Ovary (tissue), 9 donors: Measurements from ENCODE around the gene WNT3. TPM values are rescaled to one million over a fixed set of nuclear protein-coding genes. Genes with fewer than 3 reads are reported as not detected.

Experiments used
- DNase-seq, 5 donors: peaks; one replicate each; pipeline ENCODE4 v3.0.0-alpha.2; 2019 to 2020
- H3K27ac ChIP-seq, 2 donors: fragments of 200-600 bp; one replicate each; pipeline versions ENCODE4 v1.5.1 to v1.8.0; 2019 to 2022
- H3K27me3 ChIP-seq: fragments of 200-600 bp; one replicate; pipeline ENCODE4 v1.8.0; 2022
- H3K36me3 ChIP-seq: fragments of 200-600 bp; sonication (generic); one replicate; pipeline ENCODE4 v1.5.1; 2019
- H3K4me1 ChIP-seq: one replicate; pipeline ENCODE4 v1.8.1; 2013; ENCODE audit warnings: mild to moderate bottlenecking, moderate library complexity; ENCODE audit not compliant: insufficient read depth
- H3K4me3 ChIP-seq: fragments of 200-600 bp; sonication (generic); one replicate; pipeline ENCODE4 v1.5.1; 2017
- H3K9me3 ChIP-seq, 2 donors: fragments of 200-600 bp in 1 of 2; sonication (generic) in 1 of 2; one replicate each; pipeline versions ENCODE4 v1.5.1 to v1.8.1; 2013 to 2019; ENCODE audit warnings: mild to moderate bottlenecking in 1 of 2, moderate library complexity in 1 of 2
- EP300 ChIP-seq: sonication (generic); formaldehyde crosslinking; IDR thresholded peaks from one replicate; pipeline ENCODE4 v1.6.1; 2017; ENCODE audit warnings: antibody characterized with exemption
- POLR2A ChIP-seq: fragments of 450-650 bp; IDR thresholded peaks from one replicate; pipeline ENCODE4 v1.6.1; 2017; ENCODE audit warnings: antibody characterized with exemption, mild to moderate bottlenecking, moderate library complexity
- WGBS, 3 donors: extraction: QIAGEN DNeasy Blood & Tissue Kit in 1 of 3; methylation state at CpG; one replicate each; pipeline versions ENCODE4 v1.1.5 to v1.1.7; 2013 to 2017; 5-methylcytosine and 5-hydroxymethylcytosine counted together
- intact Hi-C, 4 donors: fragments of 100-400 bp; cut with DNase I; formaldehyde crosslinking; loops; one replicate each; pipeline versions ENCODE4 v1.11.0 to v1.15.1; 2022 to 2023
- polyA plus RNA-seq, 2 donors: library from polyadenylated mRNA; stranded (reverse); fragments of 200-250 nt in 1 of 2; fragments of 350-450 nt in 1 of 2; fragmentation: Illumina TruSeq in 1 of 2; extraction: RNeasy Lipid Tissue Mini Kit (QIAGEN cat#74804) in 1 of 2; gene quantifications; one replicate each; pipeline ENCODE4 v1.2.3, GENCODE V29; 2013 to 2014
- total RNA-seq, 7 donors: library from RNA; depleted of rRNA in 2 of 7; stranded (reverse); fragments of >200 nt in 2 of 7; fragmentation: NEBNext Ultra II Directional in 3 of 7; extraction: Animal tissue kit (Norgen Biotek cat#: 25700) in 3 of 7; gene quantifications; one replicate each; pipeline versions ENCODE4 v1.1.0 to v1.2.4, GENCODE V29; 2016 to 2023
- TF ChIP-seq, protein P1 (sequence below), 3 donors: fragments of 450-650 bp in 2 of 3; fragments of 200-600 bp in 1 of 3; IDR thresholded peaks; one replicate each; pipeline versions ENCODE4 v1.5.1 to v1.8.0; 2016 to 2022; ENCODE audit warnings: antibody characterized with exemption in 3 of 3, mild to moderate bottlenecking in 1 of 3
- donor health status: DM: no; HTN: no; CAD: no; lungs with moderate emphysema.
- donor health status: DM: no; HTN: no; CAD: no.
- donor health status: Bipolar disorder and iron deficiency.
- donor health status: DM: yes; HTN: yes; CAD: no.
- donor health status: DM: no; HTN: no; CAD: no.
- donor health status: DM: yes; HTN: yes; CAD: no.

WNT3 gene
- total and polyA plus RNA-seq, 9 donors = 0.23 to 1.7 (median 0.57) TPM; not detected in 1

DNA sequence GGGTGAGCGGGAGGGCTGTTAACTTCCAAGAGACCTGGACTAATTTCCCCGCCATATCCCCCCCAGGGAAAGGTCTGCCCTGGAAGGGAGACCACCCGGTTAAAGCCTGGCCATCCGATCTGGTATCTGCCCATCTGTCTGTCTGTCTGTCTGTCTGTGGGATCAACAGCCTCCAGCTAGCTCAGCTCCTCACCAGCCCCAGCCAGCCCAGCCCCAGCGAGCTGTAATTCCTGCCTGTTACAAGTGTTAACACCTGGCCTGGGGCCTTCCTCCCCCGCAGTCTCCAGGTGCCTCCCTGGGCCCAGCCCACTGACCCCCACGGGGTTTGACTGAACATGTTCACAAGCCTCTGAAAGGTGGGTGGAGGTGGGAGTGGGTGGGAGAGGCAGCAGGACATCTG is 4.0 kb downstream of the WNT3 start:
- Histone ChIP-seq H3K36me3 (no peaks in the 10 kb centered on the region), H3K4me3 (no peak overlapping the region), H3K9me3 (no peaks in the 10 kb centered on the region), H3K27ac (no peak overlapping the region), H3K27me3 (no peaks in the 10 kb centered on the region), H3K4me1 (peaks cover 4% of the 10 kb centered on the region)
- TF ChIP-seq POLR2A (no peak), EP300 (no peak)
- TF ChIP-seq, protein P1, sequence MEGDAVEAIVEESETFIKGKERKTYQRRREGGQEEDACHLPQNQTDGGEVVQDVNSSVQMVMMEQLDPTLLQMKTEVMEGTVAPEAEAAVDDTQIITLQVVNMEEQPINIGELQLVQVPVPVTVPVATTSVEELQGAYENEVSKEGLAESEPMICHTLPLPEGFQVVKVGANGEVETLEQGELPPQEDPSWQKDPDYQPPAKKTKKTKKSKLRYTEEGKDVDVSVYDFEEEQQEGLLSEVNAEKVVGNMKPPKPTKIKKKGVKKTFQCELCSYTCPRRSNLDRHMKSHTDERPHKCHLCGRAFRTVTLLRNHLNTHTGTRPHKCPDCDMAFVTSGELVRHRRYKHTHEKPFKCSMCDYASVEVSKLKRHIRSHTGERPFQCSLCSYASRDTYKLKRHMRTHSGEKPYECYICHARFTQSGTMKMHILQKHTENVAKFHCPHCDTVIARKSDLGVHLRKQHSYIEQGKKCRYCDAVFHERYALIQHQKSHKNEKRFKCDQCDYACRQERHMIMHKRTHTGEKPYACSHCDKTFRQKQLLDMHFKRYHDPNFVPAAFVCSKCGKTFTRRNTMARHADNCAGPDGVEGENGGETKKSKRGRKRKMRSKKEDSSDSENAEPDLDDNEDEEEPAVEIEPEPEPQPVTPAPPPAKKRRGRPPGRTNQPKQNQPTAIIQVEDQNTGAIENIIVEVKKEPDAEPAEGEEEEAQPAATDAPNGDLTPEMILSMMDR (IDR thresholded peaks at IDR 0.05) = no peak
- no peak for DNase-seq
- intact Hi-C loops = no loop called here
- 47 to 54% (median 50%) methylated on average over 7 of the region's 7 CpGs for WGBS, 3 donors

DNA sequence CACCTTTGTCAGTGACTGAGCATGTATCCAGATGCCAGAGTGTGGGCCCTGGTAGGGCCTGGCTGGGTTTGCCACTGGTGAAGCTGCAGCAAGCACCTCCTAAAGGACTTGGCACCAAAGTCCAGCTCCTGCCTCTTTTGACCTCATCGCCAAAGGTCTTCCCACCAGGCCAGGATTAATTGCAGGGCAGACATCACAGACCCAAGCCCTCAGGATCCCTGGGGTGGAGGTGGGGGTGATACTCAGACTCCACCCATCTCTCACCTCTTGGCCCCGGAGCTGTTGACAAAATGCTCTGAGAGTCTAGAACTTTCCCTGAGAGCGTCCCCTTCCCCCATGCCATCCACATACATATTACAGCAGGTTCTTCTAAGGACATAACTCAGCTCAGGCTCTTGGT is 4.6 kb downstream of the WNT3 start:
- Histone ChIP-seq H3K4me3 (no peak overlapping the region), H3K9me3 (no peaks in the 10 kb centered on the region), H3K27ac (no peak overlapping the region), H3K36me3 (no peaks in the 10 kb centered on the region), H3K4me1 (peaks cover 2% of the 10 kb centered on the region), H3K27me3 (no peaks in the 10 kb centered on the region)
- no peak for TF ChIP-seq EP300
- DNase-seq = no peak
- 72 to 77% (median 76%) methylated on average over 3 of the region's 3 CpGs for WGBS, 3 donors
- intact Hi-C loops = no loop called here

DNA sequence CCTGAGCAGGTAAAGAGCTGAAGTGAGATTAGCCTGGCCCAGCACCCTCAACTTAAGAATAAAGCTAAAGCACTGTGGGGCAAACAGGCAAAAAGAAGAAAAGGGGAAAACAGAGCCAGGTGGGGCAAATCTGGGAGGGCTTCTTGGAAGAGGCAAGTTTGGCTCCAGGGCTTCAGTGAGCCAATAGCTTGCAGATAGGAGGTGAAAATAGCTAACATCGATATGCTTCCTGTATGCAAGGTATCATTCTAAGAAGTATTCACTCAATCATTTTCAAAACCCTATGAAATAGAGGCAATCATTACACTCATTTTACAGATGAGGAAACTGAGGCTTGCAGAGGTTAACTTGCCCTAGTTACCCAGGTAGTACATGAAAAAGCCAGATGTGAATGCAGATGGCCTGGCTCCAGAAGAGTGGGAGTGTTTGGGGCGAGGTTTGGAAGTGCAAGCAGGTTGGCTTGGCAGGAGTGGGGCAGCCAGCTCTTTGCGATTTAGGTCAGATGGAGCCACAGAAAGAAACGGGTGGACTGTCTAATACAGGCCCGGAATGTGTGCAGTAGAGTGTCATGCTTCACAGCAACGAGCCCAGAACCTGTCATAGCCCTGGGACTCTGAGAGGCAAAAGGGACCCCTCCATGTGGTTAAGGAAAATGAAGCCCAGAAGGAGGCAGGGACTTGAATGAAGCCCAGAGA is 5.7 kb downstream of the WNT3 start:
- WGBS, 3 donors = 48 to 52% (median 52%) methylated on average over 6 of the region's 6 CpGs
- no peak for DNase-seq
- intact Hi-C loops = no loop called here

DNA sequence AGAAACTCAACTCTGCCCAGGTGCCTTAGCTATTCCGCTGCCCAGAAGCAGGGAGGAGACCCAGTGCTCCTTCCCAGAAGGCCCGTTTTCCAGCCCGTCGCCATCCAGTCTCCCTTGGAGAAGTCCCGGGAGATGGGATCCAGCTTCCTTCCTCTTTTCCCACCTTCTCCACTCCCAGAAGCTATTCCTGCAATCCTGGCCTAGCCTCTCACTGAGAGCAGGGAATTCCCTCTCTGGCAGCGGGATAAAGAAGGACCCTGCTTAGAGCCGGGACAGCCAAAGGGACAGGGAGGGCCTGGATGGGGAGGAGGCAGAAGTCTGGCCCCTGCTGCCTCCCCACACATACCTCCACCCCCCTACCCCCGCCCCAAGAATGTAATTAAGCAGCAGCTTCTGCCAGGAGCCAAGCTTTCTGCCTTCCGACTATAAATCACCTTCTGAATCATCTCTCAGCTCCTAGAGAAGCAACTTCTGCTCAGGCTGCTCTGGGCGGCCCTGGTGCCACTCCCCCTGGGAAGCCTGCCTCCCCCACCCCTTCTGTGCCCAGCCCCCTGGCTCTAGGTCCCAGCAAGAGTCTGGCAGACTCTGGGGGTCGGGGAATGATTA is 6.4 kb downstream of the WNT3 start:
- H3K4me1 ChIP-seq = no peaks in the 10 kb centered on the region
- intact Hi-C loops = no loop called here
- no peaks in the 10 kb centered on the region for H3K27me3 ChIP-seq
- H3K9me3 ChIP-seq = no peaks in the 10 kb centered on the region
- no peaks in the 10 kb centered on the region for H3K36me3 ChIP-seq
- DNase-seq = no peak
- H3K4me3 ChIP-seq = no peak overlapping the region
- H3K27ac ChIP-seq = no peak overlapping the region
- WGBS, 3 donors = 10 to 12% (median 11%) methylated on average over 11 of the region's 11 CpGs
- TF ChIP-seq, protein P1 (IDR thresholded peaks at IDR 0.05) = no peak
- no peak for TF ChIP-seq POLR2A
- no peak for TF ChIP-seq EP300

More for the DNA sequence above, 5.7 kb downstream of the WNT3 start:
- H3K27me3 ChIP-seq = no peaks in the 10 kb centered on the region
- H3K4me1 ChIP-seq = no peaks in the 10 kb centered on the region
- no peak overlapping the region for H3K4me3 ChIP-seq
- TF ChIP-seq, protein P1 (IDR thresholded peaks at IDR 0.05) = no peak
- TF ChIP-seq EP300 (no peak), POLR2A (no peak)
- H3K36me3 ChIP-seq = no peaks in the 10 kb centered on the region
- no peaks in the 10 kb centered on the region for H3K9me3 ChIP-seq
- no peak overlapping the region for H3K27ac ChIP-seq

DNA sequence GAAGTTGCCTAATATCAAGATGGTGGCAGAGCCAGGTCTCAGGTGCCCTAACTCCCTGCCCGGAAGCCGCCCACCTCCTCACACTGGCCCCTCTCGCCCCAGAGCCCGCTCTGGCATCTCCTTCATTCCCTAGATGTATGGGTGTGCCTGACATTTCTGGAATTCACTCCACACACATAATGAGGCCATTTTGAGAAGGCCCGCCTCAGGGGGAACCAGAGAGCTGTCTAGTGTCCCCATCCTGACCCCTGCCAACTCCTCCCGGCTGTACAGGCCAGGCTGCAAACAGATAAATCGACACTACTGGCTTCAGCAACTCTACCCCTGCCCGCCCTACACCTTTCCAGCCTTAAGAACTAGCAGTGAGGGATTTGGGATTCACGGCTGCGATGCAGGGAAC is 7.7 kb downstream of the WNT3 start:
- 85 to 89% (median 89%) methylated on average over 10 of the region's 10 CpGs for WGBS, 3 donors
- H3K4me3 ChIP-seq = no peak overlapping the region
- no peak for DNase-seq
- H3K9me3 ChIP-seq = no peaks in the 10 kb centered on the region
- no peaks in the 10 kb centered on the region for H3K36me3 ChIP-seq
- no peaks in the 10 kb centered on the region for H3K4me1 ChIP-seq
- intact Hi-C loops = no loop called here
- H3K27me3 ChIP-seq = no peaks in the 10 kb centered on the region
- no peak overlapping the region for H3K27ac ChIP-seq
- TF ChIP-seq, protein P1 (IDR thresholded peaks at IDR 0.05) = no peak
- TF ChIP-seq EP300 (no peak), POLR2A (no peak)
